ENCODE measurements around the gene TFPI. TPM values are rescaled to one million over a fixed set of nuclear protein-coding genes. Genes with fewer than 3 reads are reported as not detected.

Gene TFPI
- total and polyA plus RNA-seq, 4 donors: 169 to 253 (median 237) TPM

DNA sequence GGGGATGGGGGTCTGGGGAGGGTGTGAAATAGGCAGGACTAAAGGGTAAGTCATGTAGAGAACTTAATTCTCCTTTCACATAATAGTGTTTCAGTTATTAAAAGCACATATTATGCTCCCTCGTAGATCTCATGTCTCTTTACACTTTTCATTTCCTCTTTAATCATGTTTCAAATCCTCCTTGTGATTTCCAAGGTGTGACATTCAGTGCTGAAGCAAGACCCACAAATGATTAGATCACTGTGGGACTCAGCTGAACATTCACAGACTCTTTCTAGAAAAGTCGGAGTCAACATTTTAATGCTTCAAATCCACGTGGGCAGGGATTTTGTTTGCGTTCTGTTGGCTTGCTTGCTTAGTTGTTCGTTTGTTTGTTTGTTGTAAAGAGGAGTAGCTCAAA, 71.4 kb downstream of the TFPI start:
- H3K9ac ChIP-seq (ENCODE audit: insufficient read depth in 1 of 2, low read length in 2 of 2): no peak overlapping the region
- no peak overlapping the region for H3K4me3 ChIP-seq
- ATAC-seq (ENCODE audit: insufficient read depth, low FRiP score) (no peak), DNase-seq (no peak)
- no peaks in the 10 kb centered on the region for H3K9me3 ChIP-seq (ENCODE audit: control insufficient read depth in 4 of 4, insufficient read depth in 3 of 4, low read length in 3 of 4)
- no peaks in the 10 kb centered on the region for H3K27me3 ChIP-seq (ENCODE audit: control insufficient read depth in 3 of 3, insufficient read depth in 3 of 3, low read length in 2 of 3)
- 71 to 85% methylated on average over 5 of the region's 5 CpGs for WGBS, 2 donors
- H3K4me1 ChIP-seq (ENCODE audit: control insufficient read depth in 5 of 5, insufficient read depth in 5 of 5, low read length in 5 of 5): peaks cover 0 to 12% (median 1%) of the 10 kb centered on the region in 5 donors
- TF ChIP-seq, protein P1, sequence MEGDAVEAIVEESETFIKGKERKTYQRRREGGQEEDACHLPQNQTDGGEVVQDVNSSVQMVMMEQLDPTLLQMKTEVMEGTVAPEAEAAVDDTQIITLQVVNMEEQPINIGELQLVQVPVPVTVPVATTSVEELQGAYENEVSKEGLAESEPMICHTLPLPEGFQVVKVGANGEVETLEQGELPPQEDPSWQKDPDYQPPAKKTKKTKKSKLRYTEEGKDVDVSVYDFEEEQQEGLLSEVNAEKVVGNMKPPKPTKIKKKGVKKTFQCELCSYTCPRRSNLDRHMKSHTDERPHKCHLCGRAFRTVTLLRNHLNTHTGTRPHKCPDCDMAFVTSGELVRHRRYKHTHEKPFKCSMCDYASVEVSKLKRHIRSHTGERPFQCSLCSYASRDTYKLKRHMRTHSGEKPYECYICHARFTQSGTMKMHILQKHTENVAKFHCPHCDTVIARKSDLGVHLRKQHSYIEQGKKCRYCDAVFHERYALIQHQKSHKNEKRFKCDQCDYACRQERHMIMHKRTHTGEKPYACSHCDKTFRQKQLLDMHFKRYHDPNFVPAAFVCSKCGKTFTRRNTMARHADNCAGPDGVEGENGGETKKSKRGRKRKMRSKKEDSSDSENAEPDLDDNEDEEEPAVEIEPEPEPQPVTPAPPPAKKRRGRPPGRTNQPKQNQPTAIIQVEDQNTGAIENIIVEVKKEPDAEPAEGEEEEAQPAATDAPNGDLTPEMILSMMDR (IDR thresholded peaks at IDR 0.05; ENCODE audit: control extremely low read depth, extremely low read depth): no peak
- H3K36me3 ChIP-seq (ENCODE audit: control insufficient read depth in 4 of 4, insufficient read depth in 4 of 4, low read length in 4 of 4): peaks cover 3 to 9% (median 6%) of the 10 kb centered on the region in 4 donors
- no peak overlapping the region for H3K27ac ChIP-seq (ENCODE audit: low read depth in 1 of 2, low read length in 1 of 2)

DNA sequence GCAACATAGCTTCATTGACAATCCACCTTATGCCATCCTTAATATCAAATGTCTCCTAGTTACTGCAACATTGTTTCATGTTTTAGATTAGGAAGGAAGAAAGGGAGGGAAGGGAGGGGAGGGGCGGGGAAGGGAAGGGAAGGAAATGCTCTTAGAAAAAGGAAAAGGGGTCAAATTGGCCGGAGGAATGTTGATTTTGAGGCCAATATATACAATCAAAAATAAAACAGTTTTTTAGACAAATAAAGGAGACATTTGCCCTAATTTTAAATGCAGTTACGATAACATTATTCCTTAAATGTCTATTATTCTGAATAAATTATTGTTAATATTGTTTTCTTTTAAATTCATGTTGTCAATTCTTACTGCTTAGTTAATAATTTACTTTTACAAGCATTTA, 72.7 kb downstream of the TFPI start:
- Histone ChIP-seq H3K9me3 (ENCODE audit: control insufficient read depth in 4 of 4, insufficient read depth in 3 of 4, low read length in 3 of 4) (no peaks in the 10 kb centered on the region), H3K9ac (ENCODE audit: insufficient read depth in 1 of 2, low read length in 2 of 2) (no peak overlapping the region), H3K4me3 (no peak overlapping the region), H3K36me3 (ENCODE audit: control insufficient read depth in 4 of 4, insufficient read depth in 4 of 4, low read length in 4 of 4) (peaks cover 5 to 9% (median 7%) of the 10 kb centered on the region in 4 donors), H3K27me3 (ENCODE audit: control insufficient read depth in 3 of 3, insufficient read depth in 3 of 3, low read length in 2 of 3) (no peaks in the 10 kb centered on the region), H3K27ac (ENCODE audit: low read depth in 1 of 2, low read length in 1 of 2) (no peak overlapping the region), H3K4me1 (ENCODE audit: control insufficient read depth in 5 of 5, insufficient read depth in 5 of 5, low read length in 5 of 5) (peaks cover 0 to 12% (median 9%) of the 10 kb centered on the region in 5 donors)
- 60 to 66% methylated on average over 3 of the region's 3 CpGs for WGBS, 2 donors
- TF ChIP-seq, protein P1 (IDR thresholded peaks at IDR 0.05; ENCODE audit: control extremely low read depth, extremely low read depth): no peak
- ATAC-seq (ENCODE audit: insufficient read depth, low FRiP score) (no peak), DNase-seq (no peak)

DNA sequence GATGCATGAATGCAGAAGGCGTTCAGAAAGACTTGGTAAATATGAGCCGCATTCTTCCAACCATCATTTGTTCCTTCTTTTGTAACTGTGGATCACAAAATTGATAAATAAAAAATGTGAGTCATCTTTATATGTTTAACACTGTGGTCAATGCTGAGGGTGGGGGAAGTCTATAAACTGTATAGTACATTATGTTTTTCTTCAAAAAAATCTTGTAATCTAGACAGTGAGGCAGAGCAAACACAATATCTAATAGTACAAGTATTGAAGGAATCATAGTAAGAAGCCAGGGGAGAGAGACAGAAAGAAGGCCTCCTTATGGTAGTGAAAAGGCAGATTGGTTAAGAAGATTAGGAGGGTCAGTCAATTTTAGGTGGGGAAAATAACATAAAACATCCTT, 75.5 kb downstream of the TFPI start:
- no peak for ATAC-seq (ENCODE audit: insufficient read depth, low FRiP score)
- no peak for DNase-seq
- WGBS, 2 donors: 95 to 97% methylated on average over 2 of the region's 2 CpGs
- H3K27ac ChIP-seq (ENCODE audit: low read depth in 1 of 2, low read length in 1 of 2): no peak overlapping the region
- H3K9ac ChIP-seq (ENCODE audit: insufficient read depth in 1 of 2, low read length in 2 of 2): no peak overlapping the region
- H3K27me3 ChIP-seq (ENCODE audit: control insufficient read depth in 3 of 3, insufficient read depth in 3 of 3, low read length in 2 of 3): no peaks in the 10 kb centered on the region
- no peak overlapping the region for H3K4me3 ChIP-seq
- H3K9me3 ChIP-seq (ENCODE audit: control insufficient read depth in 4 of 4, insufficient read depth in 3 of 4, low read length in 3 of 4): no peaks in the 10 kb centered on the region
- peaks cover 5 to 9% (median 8%) of the 10 kb centered on the region in 4 donors for H3K36me3 ChIP-seq (ENCODE audit: control insufficient read depth in 4 of 4, insufficient read depth in 4 of 4, low read length in 4 of 4)
- H3K4me1 ChIP-seq (ENCODE audit: control insufficient read depth in 5 of 5, insufficient read depth in 5 of 5, low read length in 5 of 5): peaks cover 0 to 9% (median 3%) of the 10 kb centered on the region in 5 donors
- TF ChIP-seq, protein P1 (IDR thresholded peaks at IDR 0.05; ENCODE audit: control extremely low read depth, extremely low read depth): no peak

DNA sequence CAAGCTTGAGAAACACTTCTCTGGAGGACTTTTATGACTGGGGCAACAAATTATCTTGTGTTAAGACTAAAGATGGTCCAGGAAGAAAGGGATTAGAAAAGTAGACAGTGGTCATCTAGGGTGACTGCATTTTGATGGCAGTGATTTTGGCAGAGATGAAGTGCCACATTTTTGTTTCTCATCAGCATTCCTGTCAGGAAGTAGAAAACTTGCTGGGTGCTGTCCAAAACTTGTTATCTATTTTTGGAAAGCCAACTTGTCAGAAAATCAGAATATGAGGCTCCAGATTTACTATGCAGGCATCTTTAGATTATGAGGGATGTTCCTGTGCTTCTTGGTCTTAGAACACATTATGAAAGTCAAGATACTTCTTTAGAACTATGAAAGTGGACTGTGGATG, 77.2 kb downstream of the TFPI start:
- no peak overlapping the region for H3K4me3 ChIP-seq
- peaks cover 0 to 9% (median 0%) of the 10 kb centered on the region in 5 donors for H3K4me1 ChIP-seq (ENCODE audit: control insufficient read depth in 5 of 5, insufficient read depth in 5 of 5, low read length in 5 of 5)
- H3K36me3 ChIP-seq (ENCODE audit: control insufficient read depth in 4 of 4, insufficient read depth in 4 of 4, low read length in 4 of 4): peaks cover 5 to 9% (median 6%) of the 10 kb centered on the region in 4 donors
- H3K9me3 ChIP-seq (ENCODE audit: control insufficient read depth in 4 of 4, insufficient read depth in 3 of 4, low read length in 3 of 4): no peaks in the 10 kb centered on the region
- H3K9ac ChIP-seq (ENCODE audit: insufficient read depth in 1 of 2, low read length in 2 of 2): no peak overlapping the region
- no peaks in the 10 kb centered on the region for H3K27me3 ChIP-seq (ENCODE audit: control insufficient read depth in 3 of 3, insufficient read depth in 3 of 3, low read length in 2 of 3)
- no peak for ATAC-seq (ENCODE audit: insufficient read depth, low FRiP score)
- no peak for DNase-seq
- TF ChIP-seq, protein P1 (IDR thresholded peaks at IDR 0.05; ENCODE audit: control extremely low read depth, extremely low read depth): no peak
- no peak overlapping the region for H3K27ac ChIP-seq (ENCODE audit: low read depth in 1 of 2, low read length in 1 of 2)
